GM13977 (cell line): ENCODE data around the gene AFG3L2.

Source experiments
- DNase-seq: peaks from one replicate; pipeline ENCODE4 v3.0.0; 2012; ENCODE audit warnings: low spot score
- CTCF ChIP-seq: IDR thresholded peaks from 2 replicates; pipeline ENCODE4 v1.5.1; 2012; ENCODE audit warnings: mild to moderate bottlenecking, control low read depth; ENCODE audit not compliant: insufficient read depth; ENCODE audit errors: extremely low read depth, missing control alignments
- in situ Hi-C: fragments of 300-500 bp; cut with MboI; formaldehyde crosslinking; loops from one replicate; pipeline ENCODE4 v1.12.0; 2022; ENCODE audit warnings: low sequenced_read_pairs, low pct_unique_long_range_greater_than_20kb, mixed read lengths, inconsistent platforms; ENCODE audit not compliant: unreplicated experiment

Gene AFG3L2

GRCh38 chr18:12347895-12348294, 29.1 kb downstream of the AFG3L2 start:
- in situ Hi-C loops = no loop called here
- TF ChIP-seq CTCF = no peak
- no peak for DNase-seq

- no peak for TF ChIP-seq CTCF
Measured at GRCh38 chr18:12346240-12346565, 30.8 kb downstream of the AFG3L2 start.

GRCh38 chr18:12345491-12346239, 31.4 kb downstream of the AFG3L2 start:
- no peak for DNase-seq
- no peak for TF ChIP-seq CTCF
- in situ Hi-C loops = no loop called here

More at GRCh38 chr18:12346240-12346565, 30.8 kb downstream of the AFG3L2 start:
- in situ Hi-C loops = no loop called here
- no peak for DNase-seq

GRCh38 chr18:12342661-12343060, 34.4 kb downstream of the AFG3L2 start:
- no peak for DNase-seq
- in situ Hi-C loops = no loop called here
- TF ChIP-seq CTCF = no peak

- DNase-seq = no peak
- in situ Hi-C loops = no loop called here
- no peak for TF ChIP-seq CTCF
Measured at GRCh38 chr18:12340945-12341660, 35.9 kb downstream of the AFG3L2 start.

GRCh38 chr18:12338382-12338781, 38.6 kb downstream of the AFG3L2 start:
- DNase-seq = no peak
- in situ Hi-C loops = no loop called here
- no peak for TF ChIP-seq CTCF
